ENCODE data around the gene GRIN2A.

The GRIN2A gene

DNA sequence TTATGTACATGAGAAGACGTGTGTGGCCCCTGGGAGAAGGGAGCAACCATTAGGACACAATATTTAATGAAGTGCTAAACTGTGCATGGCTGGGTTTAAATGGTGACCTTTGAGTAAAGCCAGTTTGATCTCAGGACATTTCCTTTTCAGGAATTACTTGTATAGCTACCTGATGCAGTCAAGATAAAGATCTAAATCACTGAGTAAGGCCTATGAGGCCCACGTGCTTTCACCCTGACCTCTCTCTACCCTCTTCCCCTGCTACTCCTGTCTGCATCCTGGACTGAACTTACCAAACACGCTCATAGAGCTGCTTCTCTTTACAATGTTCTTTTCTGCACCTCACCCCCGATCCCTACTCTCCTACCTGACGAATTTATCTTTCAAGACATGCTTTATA lies 98.9 kb downstream of the GRIN2A start:
- no peak for DNase-seq

DNA sequence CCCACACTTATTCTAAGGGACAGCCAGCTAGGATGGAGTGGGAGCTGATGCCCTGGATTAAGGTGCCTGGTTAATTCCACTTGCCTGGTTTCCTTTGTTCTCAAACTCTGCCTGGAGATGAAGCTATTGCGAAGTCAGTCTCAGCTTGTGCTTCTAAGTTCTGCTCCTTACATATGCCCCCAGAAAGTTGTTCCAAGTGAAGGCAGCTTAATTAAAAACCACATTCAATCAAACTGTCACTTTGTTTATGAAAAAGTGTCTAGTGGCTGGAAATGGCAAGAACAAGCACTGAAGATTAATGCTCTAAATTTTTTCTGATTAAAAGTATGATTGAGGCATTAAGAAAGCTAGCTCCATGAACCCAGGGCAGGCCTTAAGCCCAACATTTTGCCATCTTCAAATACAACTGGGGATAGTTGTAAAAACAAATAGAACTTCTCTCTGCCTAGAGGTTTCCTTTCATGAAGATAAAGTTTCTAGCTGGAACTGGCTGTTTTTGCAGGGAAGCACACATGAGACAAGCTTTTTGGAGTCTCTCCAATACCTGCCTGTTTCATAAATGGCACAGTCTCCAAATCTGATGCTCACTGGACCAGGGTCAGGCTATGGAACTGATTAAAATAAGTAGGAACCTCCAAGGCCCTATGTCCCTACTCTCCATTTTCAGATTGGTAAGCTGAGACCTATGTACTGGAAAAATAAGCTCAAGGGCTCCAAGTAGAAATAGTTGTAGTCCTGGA lies 100.9 kb downstream of the GRIN2A start:
- DNase-seq: no peak

DNA sequence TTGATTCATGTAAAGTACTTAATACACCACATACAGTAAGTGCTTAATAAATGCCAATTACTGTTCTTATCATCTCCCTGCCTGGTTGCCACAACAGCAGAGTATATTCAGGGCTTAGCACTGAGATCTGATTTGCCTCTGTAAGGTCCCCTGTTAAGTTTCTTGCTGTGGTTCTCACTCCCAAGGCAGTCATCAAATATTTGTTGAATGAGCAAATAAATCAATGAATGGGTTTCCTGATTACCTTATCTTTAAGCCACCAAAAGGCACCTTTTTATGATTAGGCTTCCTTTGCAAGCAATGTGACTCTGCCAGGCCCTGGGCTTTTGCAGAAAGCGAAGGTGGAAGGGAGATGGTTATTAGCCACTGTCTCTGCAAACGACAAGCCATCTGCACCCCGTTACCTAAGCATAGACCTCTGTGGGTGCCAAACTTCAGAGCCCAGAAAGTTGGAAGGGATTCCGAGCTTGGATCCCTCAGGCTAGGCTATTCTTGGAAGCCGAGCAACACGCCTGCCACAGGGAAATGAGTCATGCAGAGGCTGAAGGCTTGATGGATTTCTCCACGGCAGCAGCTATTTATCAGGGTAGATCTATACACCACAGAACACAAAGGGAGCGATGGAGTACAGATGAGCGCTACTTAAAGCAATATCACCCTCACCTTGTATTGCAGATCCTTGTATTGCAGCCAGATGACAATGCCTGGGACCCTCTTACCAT lies 102.0 kb downstream of the GRIN2A start:
- no peak for DNase-seq

DNA sequence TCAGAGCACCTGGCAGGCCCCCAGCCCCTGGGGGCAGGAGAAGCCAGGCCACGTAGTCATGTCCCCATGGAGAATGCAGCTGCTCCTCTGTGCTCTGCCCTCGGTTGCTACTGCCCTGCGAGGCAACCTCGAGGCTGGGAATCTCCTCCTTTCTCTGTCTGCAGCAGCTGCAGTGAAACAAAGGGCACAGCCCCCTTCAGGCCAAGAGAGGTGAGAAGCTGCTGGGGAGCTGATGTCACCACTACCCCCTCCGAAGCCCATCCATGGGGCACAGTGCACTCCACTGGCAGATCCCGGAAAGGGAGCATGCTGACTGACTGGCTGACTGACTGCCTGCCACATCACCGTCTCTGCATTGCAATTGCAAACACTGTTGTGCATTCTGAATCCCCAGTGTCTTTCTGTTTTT lies 103.7 kb downstream of the GRIN2A start:
- no peak for DNase-seq

DNA sequence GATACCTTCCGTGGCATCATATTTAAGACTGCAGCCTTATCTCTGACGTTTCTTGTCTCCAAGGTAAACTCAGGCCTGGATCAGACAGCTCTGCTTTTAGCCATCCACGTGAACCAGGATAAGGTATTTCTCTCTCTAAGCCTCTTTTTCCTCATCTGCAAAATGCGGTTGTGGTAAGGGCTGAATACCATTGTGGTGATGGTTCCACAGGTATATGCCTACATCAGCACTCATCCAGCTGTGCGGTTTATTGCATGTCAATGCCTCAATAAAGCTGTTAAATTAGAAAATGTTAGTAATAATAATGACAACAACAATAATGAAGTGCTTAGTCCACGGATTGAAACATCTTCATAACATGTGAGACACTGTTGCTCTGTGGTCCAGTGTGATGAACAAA lies 104.4 kb downstream of the GRIN2A start:
- no peak for DNase-seq

DNA sequence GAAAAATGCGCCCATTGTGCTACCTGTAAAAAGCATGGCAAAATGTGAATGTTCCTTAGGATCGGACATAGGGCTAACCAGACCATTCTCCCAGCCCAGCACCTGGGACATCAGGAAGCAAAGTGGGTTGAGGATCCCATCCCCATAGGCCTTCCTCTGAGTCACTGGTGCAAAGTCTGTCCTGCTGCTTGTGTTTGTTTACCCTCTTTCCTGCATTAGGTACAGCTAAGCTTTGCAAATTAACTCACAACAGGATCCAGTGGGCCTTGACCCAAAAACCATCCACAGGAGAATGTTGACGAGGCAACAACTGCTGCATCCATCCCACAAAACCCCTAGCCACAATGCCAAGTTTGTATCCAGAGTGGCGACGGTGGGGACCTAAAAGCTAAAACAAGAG lies 106.2 kb downstream of the GRIN2A start:
- DNase-seq: no peak

DNA sequence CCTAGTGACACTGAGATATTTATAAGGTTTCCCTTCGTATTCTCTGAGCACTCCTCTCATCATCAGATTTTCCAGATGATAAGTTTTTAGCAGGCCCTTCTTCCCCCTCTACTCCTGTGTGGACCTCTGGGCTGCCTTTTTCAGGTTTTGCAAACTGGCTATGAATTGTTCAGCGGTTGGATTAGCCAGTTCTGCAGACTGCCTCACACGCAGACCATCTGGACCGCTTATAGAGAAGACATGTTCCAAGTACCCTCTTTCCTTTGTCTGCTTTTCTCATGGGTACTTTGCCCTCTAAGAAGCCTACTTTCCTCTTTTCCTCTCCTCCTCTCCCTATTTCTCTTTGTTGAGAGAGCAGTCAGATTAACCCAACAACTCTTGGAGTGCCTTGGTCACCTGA lies 111.6 kb downstream of the GRIN2A start:
- no peak for DNase-seq

DNA sequence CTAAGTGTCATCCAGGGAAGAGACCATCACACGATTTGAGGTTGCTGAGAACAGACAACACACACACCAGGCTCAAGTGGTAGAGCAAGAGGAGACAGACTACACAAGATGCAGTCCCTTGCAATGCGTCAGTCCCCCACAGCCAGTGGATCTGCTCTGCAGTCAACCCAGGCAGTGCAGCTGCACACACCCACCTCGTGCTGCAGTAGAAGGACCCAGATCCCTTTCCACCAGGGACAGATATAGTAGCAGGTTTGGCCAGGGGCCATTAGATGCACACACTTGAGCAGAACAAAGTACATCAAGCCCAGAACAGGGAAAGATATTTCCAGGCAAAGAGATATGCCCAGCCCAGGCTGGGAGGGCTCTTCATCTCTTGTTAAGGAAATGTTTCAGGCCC lies 112.9 kb downstream of the GRIN2A start:
- DNase-seq: no peak

DNA sequence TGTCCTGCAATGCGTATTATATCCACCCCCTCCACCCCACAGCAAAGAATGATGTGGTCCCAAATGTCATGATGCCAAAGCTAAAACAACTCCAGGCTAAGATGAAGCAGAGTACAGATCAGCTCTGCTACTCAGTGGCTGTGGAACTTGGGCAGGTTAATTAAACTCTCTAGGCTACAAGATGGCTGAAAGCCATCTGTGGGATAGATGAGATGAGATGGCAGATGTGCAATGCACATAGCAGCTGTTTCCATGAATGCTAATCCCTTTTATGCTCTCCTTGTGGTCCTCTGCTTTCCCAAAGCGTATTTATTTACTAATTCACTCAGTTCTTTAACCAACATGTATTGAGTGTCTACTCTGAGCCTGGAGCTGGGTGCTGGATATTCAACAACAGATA lies 114.4 kb downstream of the GRIN2A start:
- DNase-seq: no peak

DNA sequence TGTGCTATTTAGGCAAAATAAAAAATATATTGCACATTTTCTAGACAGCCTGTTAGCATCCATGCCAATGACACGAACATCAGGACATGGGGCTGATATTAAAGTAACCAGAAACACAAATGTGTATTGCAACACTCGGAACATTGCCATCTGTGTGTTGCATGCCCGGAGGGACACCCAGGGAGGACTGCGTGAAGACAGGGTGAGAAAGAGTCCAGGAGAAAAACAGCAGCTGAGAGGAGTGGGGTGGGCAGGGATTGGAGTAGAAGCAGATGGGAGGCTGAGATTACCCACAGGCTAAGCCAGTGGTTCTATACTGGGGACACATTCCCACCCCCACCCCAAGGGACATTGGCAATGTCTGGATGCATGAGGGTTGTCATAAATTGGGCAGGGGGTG lies 114.8 kb downstream of the GRIN2A start:
- no peak for DNase-seq

DNA sequence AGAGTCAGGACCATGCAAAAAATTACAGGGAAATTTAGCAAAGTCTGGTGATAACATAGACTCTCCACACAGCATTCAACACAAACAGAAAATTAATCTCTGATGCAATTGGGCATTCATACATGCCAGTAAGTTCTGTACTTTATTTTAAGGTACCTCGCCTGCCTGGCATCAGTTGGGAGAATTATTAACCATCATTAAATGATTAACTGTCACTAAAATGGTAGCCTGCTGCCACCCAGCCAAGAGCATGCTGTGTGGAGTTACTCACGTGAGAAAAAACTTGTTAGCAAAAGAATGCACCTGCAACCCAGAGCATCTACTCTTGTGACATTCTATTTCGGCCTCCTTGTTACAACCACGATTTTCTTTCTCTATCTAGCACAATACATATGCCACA lies 117.2 kb downstream of the GRIN2A start:
- DNase-seq: no peak

DNA sequence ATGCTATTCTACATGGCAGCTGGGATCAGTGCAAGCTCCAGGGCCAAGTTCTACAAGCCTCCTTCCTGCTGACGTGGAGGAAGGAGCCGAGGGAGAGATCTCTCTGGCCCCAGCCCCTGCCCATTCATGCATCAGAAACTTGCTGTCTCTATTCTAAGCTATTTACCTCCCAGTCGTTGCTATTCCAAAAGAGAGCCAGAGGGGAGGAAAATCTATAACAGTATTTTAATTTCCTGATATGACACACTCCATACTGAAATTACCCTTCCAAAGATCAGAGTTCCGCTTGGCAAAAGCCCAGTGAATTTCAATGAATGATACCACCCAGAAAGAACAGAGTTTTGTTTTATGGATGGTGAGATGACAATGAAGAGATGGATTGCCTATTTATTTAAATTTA lies 133.4 kb downstream of the GRIN2A start:
- no peak for DNase-seq

DNA sequence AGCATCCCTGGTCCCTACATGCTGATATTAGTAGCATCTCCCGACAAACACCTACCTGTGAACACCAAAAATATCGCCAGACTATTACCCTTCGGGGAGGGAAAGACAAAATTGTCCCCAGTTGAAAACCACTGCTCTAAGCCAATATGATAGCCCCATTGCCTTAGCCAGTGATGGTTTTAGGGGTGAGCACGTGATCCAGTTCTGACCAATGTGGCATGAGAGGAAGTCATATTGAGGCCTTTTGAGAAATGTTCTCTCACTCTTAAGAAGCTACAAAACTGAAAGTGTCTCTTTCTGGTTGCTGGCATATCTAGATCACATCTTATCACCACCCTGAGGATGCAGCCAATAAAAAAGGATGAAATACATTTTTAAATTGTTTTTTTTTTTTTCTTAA lies 136.3 kb downstream of the GRIN2A start:
- DNase-seq: no peak

DNA sequence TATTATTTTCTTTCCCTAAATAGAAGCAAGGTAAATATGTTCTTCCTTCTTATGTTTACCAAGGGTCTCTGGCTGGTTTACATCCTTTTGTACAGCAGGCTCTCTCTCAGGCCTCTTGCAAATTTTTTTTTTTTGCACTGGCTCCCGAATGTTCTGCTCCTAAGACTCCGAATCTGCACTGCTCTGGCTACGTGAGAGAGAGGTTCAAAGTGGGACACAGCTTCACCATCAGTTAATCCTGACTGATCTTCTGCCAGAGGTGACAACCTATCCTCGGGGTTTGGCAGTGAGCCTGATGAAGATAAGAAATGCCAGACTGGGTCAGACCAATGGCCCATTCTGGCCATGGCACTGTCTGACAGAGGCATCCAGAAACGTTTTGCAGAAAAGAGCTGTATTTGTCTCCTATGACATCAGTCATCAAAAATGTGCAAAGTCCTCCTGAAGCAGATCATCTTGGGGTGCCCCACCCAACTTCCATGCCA lies 136.9 kb downstream of the GRIN2A start:
- no peak for DNase-seq

DNA sequence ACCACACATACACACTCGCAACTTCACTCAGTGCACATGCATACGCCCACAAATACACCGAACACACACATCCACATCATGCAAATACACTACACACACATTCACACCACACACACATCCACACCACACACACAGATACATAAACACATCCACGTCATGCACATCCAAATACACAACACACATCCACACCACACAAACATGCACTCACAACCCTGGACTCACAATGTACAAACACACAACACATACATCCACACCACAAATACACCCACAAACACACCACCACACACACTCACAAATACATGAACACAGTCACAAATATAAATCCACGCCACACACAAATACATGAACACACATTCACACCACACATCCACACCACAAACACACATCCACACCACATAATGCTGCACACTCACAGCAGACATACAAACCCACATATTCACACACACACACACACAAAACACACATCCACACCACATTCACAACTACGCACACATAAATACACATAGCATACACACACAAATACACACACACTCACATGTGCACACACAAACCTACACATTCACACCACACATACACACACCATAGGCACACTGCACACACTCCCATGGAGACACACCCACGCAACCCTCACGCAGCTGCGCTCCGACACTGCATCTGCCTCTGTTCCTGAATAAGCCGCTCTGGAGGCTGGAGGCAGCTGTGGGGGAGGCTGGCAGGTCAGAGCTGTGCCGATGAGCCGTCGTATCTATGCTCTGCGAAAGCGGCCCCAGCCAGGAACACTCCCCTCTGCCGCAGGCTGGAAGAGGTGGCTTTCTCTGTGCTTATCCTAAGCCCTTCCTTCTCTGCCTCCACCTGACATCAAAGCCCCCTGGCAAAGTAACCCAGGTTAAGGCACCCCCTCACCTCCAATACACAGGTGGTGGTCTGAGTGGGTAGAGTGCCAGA lies 141.8 kb downstream of the GRIN2A start:
- DNase-seq: no peak

DNA sequence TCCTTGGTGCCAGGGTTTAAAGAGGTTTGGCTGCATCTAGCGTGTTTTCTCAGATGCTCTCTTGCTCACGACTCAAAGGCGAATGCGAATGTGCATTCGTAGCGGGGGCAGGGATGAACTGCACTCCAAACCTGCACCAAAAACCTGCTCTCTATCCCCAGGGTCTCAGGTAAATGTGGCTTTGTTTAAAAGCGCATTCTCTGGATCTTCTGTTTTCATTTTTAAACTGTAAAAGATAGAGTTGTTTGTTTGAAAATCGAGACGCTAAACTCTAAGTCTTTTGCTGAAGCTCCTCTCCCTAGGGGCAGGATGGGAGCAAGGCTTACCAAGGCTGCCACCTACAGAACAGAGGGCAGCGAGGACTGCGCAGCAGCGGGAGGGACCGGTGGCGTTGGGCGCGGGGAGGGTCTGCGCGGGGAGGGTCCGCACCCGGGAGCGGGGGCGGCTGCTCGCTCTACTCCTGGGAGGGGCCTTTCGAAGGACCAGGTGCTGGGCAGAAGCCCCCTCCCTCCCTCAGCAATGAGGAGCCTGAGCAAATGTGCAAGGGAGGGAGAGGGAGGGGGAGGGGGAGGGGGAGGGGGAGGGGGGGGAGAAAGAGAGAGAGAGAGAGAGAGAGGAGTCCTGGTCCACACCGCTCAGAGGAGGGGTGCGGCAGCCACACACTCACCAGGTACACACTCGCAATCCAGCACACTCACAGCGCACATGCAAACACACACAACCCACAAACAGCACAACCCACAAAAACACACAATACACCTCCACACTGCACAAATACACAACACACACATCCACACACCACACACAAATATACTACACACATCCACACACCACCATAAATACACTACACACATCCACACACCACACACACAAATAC lies 142.8 kb downstream of the GRIN2A start:
- no peak for DNase-seq

DNA sequence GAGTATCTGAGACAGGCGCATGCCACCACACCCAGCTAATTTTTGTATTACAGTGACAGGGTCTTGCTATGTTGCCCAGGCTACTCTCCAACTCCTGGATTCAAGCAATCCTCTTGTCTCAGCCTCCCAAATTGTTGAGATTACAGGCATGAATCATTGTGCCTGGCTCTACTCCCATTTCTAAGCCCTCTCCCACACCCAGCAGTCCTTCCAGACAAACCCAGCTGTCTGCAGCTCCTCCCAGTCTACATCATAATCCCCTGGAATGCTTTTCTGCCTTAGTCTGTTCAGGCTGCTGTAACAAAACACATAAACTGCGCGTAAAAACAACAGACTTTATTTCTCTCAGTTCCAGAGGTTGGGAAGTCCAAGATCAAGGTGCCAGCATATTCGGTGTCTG lies 144.5 kb downstream of the GRIN2A start:
- DNase-seq: no peak

DNA sequence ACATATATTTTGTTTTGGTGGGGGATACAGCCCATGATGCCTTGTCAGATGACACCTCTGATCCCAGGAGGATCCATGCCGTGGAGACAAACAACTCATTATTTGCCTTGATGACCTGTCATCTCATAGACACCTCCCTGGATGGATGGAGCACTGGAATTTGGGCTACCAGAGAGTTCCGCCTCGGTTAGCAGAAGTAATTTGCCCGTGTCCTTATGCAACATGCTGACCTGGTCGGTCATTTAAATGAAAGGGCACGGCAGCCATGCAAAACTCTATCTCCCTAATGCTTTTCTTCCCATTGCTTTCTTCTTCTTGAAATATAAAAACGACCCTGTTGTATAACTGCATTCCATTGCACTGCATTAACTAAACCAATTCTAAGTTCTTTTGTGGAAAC lies 145.3 kb downstream of the GRIN2A start:
- DNase-seq: no peak

DNA sequence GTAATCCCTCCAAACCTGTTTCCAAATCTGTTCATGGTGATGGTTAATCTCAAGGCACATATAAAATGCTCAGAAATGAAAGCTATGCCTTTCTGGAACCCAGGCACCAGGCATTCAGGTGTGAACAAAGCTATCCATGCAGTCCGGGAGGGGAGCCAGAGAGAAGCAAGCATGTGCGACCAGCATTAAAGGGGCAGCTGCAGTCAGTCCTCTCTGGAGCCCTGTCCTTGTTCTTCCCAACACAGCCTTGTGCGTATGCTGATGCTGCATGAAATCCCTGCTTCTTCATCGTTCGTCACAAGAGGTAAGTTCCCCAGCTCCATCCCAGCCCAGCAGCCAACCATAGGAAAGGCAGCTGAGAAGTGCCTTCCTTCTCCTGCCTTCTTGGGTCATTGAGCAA lies 148.7 kb downstream of the GRIN2A start:
- DNase-seq: no peak

DNA sequence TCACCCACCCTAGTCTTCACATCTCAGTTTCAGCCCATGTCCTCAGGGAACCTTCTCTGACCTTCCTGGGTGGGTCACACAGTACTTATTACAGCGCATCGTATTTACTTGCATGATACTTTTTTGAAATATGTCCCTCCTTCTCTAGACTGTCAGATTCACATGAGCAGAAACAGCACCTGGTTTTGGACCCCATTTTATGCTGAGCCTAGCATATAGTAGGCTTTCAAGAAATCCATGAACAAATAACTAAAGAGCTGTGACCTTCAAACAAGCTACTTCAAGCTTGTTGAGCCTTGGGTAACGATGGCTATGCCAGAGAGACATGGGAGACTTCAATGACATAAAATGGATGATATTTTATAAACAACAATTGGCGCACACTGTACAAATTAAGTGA lies 150.3 kb downstream of the GRIN2A start:
- no peak for DNase-seq

DNA sequence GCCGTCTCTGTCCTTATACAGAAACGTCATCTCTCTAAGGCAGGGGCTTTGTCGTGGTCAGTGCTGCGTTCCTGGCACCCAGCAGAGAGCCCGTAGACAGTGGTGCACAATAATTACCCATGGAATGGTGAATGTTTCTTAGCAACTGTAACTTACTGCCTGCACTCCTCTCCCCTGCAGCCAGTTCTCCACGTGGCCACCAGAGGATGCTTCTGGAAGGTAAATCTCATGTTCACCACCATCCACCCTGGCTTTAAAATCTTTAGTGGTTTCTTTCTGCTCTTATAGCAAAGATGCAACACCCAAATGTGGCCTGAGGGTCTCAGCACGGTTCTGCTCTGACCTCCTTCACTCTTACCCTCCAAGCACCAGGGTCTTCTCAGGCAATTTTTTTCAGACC lies 150.8 kb downstream of the GRIN2A start:
- no peak for DNase-seq

DNA sequence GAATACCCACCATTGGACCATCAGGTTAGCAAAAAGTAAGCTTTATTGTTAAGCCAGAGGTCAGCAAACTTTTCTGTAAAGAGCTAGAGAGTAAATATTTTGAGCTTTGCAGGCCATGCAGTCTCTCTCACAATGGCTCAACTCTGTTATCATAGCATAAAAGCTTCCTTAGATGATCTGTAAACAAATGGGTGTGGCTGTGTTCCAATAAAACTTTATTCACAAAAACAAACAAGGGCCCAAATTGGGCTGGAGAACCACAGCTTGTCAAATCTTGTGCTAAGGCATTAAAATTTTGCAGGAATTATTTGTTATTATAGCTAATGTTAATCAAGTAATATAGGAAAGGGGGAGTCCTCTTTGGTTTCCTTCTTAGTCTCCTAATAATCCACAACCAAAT lies 153.6 kb downstream of the GRIN2A start:
- no peak for DNase-seq

DNA sequence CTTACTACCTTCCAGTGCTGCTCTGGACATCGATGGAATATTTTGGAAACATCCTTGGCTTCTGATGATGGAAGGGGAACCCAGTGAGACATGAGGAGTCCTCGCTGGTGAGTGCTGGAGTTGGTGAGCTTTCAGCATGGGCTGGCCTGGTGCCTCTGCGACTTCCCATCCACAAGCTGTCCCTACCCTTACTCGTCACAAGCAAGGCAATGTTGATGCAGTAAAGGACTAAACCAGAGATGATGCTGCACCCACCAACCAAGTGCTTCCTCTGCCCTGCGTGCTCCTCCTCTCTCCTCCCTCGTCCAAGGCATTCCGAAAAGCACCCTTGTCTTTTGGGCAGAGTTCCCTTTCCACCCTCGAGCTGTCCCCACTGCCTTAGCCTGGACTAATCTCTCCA lies 154.7 kb downstream of the GRIN2A start:
- no peak for DNase-seq

All from NCI-H1105 treated with DMSO at 0.1 percent for 48 hours (cell line).